ENCODE results near the gene SRSF6. TPM values are rescaled to one million over a fixed set of nuclear protein-coding genes. Genes with fewer than 3 reads are reported as not detected.
"Not testable (repeated sequence)": the region's sequence is repeated elsewhere in the genome, so short reads cannot be mapped to it uniquely, and the experiment has no call there.

Gene SRSF6
- polyA plus RNA-seq, 1 donor (not counting 4 experiments of a cell fraction or from before 2014, with no cell fraction given), result 128 TPM

GRCh38 chr20:43452404-43453126 lies 5.1 kb upstream of the SRSF6 start:
- Histone ChIP-seq H3K9ac (ENCODE audit: control insufficient read depth, extremely low read depth, insufficient read depth, low read length) (no peak overlapping the region), H3K27me3 (ENCODE audit: control insufficient read depth, extremely low read depth, insufficient read depth, low read length) (no peaks in the 10 kb centered on the region), H3K9me3 (ENCODE audit: control insufficient read depth, low read depth, low read length) (no peaks in the 10 kb centered on the region), H3K79me2 (ENCODE audit: control insufficient read depth, insufficient read depth, low read length) (no peaks in the 10 kb centered on the region), H3K27ac (ENCODE audit: control insufficient read depth, insufficient read depth, low read length) (no peak overlapping the region), H3K9me1 (ENCODE audit: control insufficient read depth, extremely low read depth, insufficient read depth, low read length) (no peaks in the 10 kb centered on the region), H3K4me1 (ENCODE audit: control insufficient read depth, extremely low read depth, insufficient read depth, low read length) (peaks cover 4% of the 10 kb centered on the region), H2AFZ (ENCODE audit: control insufficient read depth, low read length) (no peak overlapping the region), H3K36me3 (ENCODE audit: control insufficient read depth in 2 of 2, extremely low read depth in 1 of 2, insufficient read depth in 2 of 2, low read length in 2 of 2) (no peaks in the 10 kb centered on the region), H4K20me1 (ENCODE audit: control insufficient read depth, extremely low read depth, insufficient read depth, low read length) (no peaks in the 10 kb centered on the region), H3K4me3 (ENCODE audit: control insufficient read depth in 2 of 3, extremely low read depth in 1 of 3, insufficient read depth in 2 of 3, low read depth in 1 of 3, low read length in 3 of 3) (no peak overlapping the region), H3K4me2 (ENCODE audit: control insufficient read depth, extremely low read depth, insufficient read depth, low read depth, low read length) (no peak overlapping the region)
- dilution Hi-C loops (cut with MboI; ENCODE audit: extremely low pct_ligation_motif_present, low sequenced_read_pairs), result no loop called here
- TF ChIP-seq EZH2 (IDR thresholded peaks at IDR 0.05; ENCODE audit: low read length) (no peak), CTCF (optimal IDR thresholded peaks at IDR 0.05 in 1 of 3, IDR thresholded peaks at IDR 0.05 in 1 of 3, conservative IDR thresholded peaks at IDR 0.05 in 1 of 3; ENCODE audit: extremely low read depth in 1 of 3, insufficient read depth in 2 of 3, low read length in 3 of 3) (no peak)
- DNase-seq (ENCODE audit: low read depth, low spot score) (no peak), FAIRE-seq (no peak)

- dilution Hi-C loops (cut with MboI; ENCODE audit: extremely low pct_ligation_motif_present, low sequenced_read_pairs); H3K27me3 ChIP-seq (ENCODE audit: control insufficient read depth, extremely low read depth, insufficient read depth, low read length); H3K27ac ChIP-seq (ENCODE audit: control insufficient read depth, insufficient read depth, low read length); H3K4me3 ChIP-seq (ENCODE audit: control insufficient read depth in 2 of 3, extremely low read depth in 1 of 3, insufficient read depth in 2 of 3, low read depth in 1 of 3, low read length in 3 of 3); H3K9me1 ChIP-seq (ENCODE audit: control insufficient read depth, extremely low read depth, insufficient read depth, low read length); H3K9me3 ChIP-seq (ENCODE audit: control insufficient read depth, low read depth, low read length); FAIRE-seq; H4K20me1 ChIP-seq (ENCODE audit: control insufficient read depth, extremely low read depth, insufficient read depth, low read length); H3K9ac ChIP-seq (ENCODE audit: control insufficient read depth, extremely low read depth, insufficient read depth, low read length); DNase-seq (ENCODE audit: low read depth, low spot score): not testable (repeated sequence)
- H3K36me3 ChIP-seq (ENCODE audit: control insufficient read depth in 2 of 2, extremely low read depth in 1 of 2, insufficient read depth in 2 of 2, low read length in 2 of 2), result peaks cover 12 to 22% of the 10 kb centered on the region in 2 experiments
- H3K79me2 ChIP-seq (ENCODE audit: control insufficient read depth, insufficient read depth, low read length), result peaks cover 33% of the 10 kb centered on the region
- peak overlapping the region; percentile 99 for H2AFZ ChIP-seq (ENCODE audit: control insufficient read depth, low read length)
- H3K4me1 ChIP-seq (ENCODE audit: control insufficient read depth, extremely low read depth, insufficient read depth, low read length), result peaks cover 13% of the 10 kb centered on the region
- H3K4me2 ChIP-seq (ENCODE audit: control insufficient read depth, extremely low read depth, insufficient read depth, low read depth, low read length), result peak overlapping the region; percentile 99
Observed at GRCh38 chr20:43456252-43456651, 1.4 kb upstream of the SRSF6 start.
